Left colon (tissue), 2 donors: ENCODE measurements around the gene POLR1F. TPM values are rescaled to one million over a fixed set of nuclear protein-coding genes. Genes with fewer than 3 reads are reported as not detected.

ENCODE experiments used
- ATAC-seq: fragments of 200-7000 bp; cut with Tn5 transposase; one replicate; pipeline ENCODE4 v1.9.1; 2020; ENCODE audit warnings: mild to moderate bottlenecking, moderate library complexity
- DNase-seq, 2 donors: peaks; one replicate each; pipeline ENCODE4 v3.0.0-alpha.2; 2020
- intact Hi-C, 2 donors: fragments of 100-400 bp; cut with DNase I in 1 of 2; cut with micrococcal nuclease in 1 of 2; formaldehyde crosslinking; loops; one replicate each; pipeline versions ENCODE4 v1.11.2 to v1.14.0; 2022; cut with DNase I, micrococcal nuclease
- long read RNA-seq: library from polyadenylated mRNA; unstranded; transcript quantifications from one replicate; pipeline ENCODE4 v2.0.0, GENCODE V29; 2021
- total RNA-seq, 2 donors: library from RNA; stranded (reverse); fragmentation: NEBNext Ultra II Directional; extraction: Animal tissue kit (Norgen Biotek cat#: 25700); gene quantifications; one replicate each; pipeline ENCODE4 v1.2.1, GENCODE V29; 2021
- donor health status: DM: no; HTN: no; CAD: no.
- donor health status: DM: yes; HTN: yes; CAD: no.

Gene POLR1F, protein sequence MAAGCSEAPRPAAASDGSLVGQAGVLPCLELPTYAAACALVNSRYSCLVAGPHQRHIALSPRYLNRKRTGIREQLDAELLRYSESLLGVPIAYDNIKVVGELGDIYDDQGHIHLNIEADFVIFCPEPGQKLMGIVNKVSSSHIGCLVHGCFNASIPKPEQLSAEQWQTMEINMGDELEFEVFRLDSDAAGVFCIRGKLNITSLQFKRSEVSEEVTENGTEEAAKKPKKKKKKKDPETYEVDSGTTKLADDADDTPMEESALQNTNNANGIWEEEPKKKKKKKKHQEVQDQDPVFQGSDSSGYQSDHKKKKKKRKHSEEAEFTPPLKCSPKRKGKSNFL
- total RNA-seq = 10 to 100 TPM in 1 of 2 donors, 1 to 10 TPM in 1; 7.5 to 11.3 TPM
- long read RNA-seq, transcript TWISTNB-201 (4 exons, 3,942 nt) = major isoform, 9 of 11 reads
- long read RNA-seq, partial matches to known transcripts = 0 of 11 reads
- long read RNA-seq, other reads (novel, unspliced or antisense) = 2 of 11 reads

DNA sequence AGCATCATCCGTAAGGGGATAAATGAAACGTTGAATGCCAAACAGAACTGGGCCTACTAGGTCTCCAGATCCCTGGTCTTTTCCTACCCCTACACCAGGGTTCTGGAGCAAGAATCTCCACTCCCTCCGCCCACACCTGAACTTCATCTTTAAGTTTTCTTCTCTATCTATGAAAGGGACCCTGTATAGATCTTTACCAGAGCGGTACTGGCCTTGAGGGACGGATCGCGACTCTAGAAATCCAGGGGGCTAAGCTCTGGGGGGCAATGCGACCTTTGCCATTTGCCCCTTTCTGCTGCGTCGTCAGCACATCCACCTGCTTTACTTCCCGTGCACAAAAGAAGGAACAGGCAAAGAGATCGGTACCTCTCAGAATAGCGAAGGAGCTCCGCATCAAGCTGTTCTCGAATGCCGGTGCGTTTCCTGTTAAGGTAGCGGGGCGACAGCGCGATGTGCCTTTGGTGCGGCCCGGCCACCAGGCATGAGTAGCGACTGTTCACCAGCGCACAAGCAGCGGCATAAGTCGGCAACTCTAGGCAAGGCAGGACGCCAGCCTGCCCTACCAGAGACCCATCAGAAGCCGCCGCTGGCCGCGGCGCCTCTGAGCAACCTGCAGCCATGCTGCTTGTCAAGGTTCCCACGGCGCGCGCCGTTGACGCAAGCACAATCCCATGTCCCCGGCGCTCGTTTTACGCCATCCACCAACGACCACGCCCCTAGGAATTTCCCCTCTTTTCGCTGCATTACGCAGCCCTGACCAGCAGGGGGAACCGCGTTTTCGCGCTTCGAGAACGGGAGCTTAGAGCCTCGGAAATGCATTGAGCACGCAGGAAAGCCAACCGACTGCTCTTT is at the start of gene POLR1F:
POLR1F (minus strand) TSS at position 641 of the 852 bp plus-strand sequence; CDS start at position 620, 21 bp downstream.
- peak; percentile 100 for ATAC-seq
- DNase-seq = peak; percentile 90 to 97
- intact Hi-C loops = no loop called here

DNA sequence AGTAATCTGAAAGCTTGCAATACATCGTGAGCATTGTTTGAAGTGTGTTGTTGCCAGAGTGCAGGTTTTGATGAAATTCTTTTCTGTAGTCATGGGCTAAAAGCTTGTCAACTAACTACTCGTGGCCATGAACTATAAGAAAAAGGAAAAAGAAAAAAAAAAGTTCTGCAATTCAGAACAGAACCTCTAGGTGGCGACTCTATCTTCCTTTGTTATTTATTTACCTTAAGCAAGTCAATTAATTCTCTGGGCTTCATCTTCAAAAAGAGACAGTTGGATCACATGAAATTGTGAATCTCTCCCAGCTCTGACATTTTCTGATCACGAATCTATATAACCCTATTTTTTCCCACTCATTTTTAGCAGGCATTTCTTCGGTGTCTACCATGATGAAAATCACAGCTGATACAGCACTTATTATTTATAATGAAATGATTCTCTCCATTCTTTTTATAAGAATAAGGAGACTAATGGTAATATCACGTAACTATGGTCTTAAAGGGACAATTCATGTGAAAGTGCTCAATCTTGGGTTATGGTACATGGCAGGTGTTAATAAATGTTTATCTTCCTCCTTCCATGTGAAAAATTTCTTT is 45.8 kb upstream of the POLR1F start:
- intact Hi-C loops = loop anchor here in 1 of 2 donors (10.0 kb wide), 1 partner anchor 840 kb away; no protein-coding TSS in a partner anchor
- DNase-seq = no peak
- ATAC-seq = no peak

DNA sequence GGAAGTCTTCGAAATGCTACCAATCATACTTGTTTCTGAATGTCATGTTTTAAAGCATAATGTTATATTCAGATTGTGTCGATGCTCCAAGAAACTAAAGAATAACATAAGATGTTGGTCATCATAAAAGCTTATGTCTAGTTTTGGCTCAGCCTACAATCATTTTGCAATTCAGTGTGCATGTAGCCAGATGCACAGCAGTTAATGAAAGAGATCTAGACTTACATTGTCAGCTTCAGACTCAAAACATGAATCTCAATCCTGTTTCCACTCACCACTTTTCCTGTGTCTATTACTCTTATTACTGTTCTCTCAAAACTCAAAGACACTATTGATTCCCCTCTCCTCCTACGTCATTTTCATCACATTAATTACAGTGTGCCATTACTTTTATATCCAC is 43.2 kb upstream of the POLR1F start:
- DNase-seq (no peak), ATAC-seq (no peak)
- intact Hi-C loops = loop anchor here in 1 of 2 donors (10.0 kb wide), 1 partner anchor 843 kb away; no protein-coding TSS in a partner anchor

DNA sequence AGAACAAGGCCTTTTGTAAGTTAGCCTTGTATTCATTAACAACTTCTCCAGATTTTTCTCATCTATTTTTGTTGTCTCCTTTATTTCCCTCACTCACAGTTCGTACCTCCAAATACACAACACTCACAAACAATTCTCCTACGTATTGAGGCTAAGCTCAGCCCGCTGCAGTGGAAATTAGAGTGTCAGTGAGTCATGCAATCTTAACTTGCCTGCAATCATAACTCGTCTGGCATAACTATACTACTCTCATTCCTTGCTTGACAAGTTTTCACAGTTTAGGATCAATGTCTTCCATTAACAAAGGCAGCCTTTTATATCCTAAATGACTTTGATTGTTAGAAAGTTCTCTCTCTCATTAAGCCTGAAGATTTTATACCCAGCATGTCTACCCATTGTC is 40.8 kb upstream of the POLR1F start:
- DNase-seq (no peak), ATAC-seq (no peak)
- intact Hi-C loops = loop anchor here (10.0 kb wide), 1 partner anchor 845 kb away; no protein-coding TSS in a partner anchor

DNA sequence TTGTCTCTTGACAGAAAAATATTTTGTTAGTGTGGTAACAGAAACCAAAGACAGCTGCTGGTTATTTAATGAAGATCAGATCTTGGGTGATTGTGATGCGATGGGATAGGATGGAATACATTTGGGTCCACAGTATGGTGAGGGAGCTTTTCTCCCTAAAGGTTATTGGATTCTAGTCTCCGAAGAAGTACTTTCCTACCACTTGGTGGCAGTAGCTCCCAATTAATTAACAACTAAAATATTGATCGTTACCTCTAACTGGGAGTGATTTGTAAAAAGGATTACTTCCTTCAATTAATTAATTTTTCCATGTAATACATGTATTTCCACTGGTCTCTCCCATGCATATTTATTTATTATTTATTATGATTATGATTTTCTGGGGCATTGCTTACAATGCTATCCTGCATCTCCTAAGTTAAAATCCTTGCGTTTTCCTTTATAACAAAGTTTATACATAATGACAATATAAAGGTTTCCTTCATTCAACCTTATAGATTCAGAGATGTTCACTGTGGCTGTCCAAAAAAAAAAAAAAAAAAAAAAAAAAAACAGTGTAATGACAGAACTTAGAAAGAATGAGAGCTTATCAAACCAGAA is 39.0 kb upstream of the POLR1F start:
- intact Hi-C loops = loop anchor here in 1 of 2 donors (10.0 kb wide), 1 partner anchor 847 kb away; no protein-coding TSS in a partner anchor
- DNase-seq = no peak
- ATAC-seq = no peak

DNA sequence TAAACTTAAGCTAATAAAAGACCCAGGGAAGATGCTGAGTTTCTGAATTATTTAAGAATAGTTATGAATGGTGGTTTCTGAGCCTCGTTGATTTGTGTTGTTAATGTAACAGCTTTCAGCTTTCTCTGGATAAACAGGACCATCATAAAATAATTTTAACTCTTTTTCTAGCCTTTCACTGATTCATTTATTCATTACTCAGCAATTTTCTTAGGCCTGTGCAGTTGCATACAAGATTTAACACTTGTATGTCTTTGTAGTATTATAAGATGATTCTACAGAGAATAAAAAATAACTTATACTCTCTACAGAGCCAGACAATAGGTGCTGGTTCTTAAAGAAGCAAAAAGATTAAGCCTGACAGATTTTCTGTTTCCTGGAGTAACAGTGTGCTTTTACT is 35.2 kb upstream of the POLR1F start:
- ATAC-seq (no peak), DNase-seq (no peak)
- intact Hi-C loops = loop anchor here in 1 of 2 donors (10.0 kb wide), 1 partner anchor 851 kb away; no protein-coding TSS in a partner anchor

DNA sequence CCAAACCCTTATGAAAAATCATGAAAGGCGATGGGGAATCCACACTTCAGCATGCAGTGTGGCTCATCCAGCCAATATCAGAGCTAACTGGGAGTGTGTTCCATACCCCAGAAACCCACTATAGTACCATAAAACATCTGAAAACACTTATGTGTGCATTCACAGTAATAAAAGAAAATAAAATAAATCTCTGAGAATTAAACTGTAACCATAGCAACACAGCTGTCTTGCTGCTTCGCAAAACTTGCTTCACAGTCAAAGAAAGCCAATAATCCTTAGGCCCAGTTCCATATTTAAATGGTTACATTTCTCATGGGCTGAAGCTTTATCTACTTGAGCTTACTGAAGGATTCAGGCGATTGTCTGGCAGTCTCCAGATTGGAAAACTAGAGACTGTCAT is 19.9 kb upstream of the POLR1F start:
- DNase-seq (no peak), ATAC-seq (no peak)
- intact Hi-C loops = no loop called here

DNA sequence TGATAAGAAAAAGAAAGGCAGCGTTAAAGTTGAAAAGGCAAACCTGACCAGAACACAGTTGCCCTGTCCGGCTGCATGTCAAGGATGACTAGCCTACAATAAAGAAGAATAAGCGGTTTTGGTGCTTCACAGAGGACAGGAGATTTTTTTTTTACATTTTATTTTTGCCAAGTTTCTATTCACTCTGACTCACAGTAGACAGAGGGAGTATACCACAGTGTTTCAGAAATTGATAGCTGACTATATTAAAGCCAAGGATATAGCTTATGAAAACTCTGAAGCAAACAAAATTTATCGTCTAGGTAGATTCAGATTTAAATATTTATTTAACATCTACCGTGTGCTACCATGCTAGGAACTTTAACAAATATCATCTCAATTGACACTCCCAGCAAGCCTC is 16.9 kb upstream of the POLR1F start:
- DNase-seq (no peak), ATAC-seq (no peak)
- intact Hi-C loops = no loop called here

DNA sequence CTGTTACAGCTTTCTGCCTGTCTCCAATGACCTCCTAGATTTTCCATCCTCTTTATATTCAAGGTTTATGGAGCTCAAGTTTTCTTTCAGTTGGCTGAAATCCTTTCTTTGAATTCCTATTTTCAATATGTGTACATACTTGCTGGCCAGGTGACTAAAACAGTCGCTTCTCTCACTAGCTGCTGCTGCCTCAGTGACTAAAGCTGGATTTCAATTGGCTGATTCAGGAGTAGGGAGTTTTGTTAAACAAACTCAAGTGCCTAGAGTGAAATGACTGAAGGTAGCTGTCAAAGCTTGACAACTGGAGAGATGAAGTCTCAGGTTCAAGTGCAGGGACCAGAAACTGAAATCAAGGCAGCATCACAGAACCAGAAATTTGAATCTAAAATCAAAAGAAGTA is 6.7 kb upstream of the POLR1F start:
- no peak for ATAC-seq
- intact Hi-C loops = loop anchor here in 1 of 2 donors (10.0 kb wide), 1 partner anchor 879 kb away; no protein-coding TSS in a partner anchor
- DNase-seq = no peak

DNA sequence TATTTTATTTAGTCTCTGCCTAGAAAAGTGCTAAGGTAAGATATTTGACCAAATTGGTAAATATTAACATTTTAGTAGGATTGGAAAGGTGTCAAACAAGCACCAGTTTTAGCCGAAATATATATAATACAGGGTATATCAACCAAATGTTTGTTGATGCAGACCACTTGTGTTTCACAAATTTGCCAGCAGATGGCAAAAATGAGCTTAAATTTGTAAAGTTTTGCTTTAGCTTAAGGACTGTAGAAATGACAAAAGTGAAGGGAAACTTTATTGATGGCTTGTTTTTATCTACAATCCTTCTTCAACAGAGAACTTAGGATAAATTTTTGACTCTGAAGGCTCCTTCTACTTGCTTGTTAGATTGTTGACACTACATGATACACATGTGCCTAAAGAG is 4.8 kb upstream of the POLR1F start:
- DNase-seq (peak in 1 of 2 donors; percentile 21), ATAC-seq (no peak)
- intact Hi-C loops = loop anchor here in 1 of 2 donors (10.0 kb wide), 1 partner anchor 881 kb away; no protein-coding TSS in a partner anchor

DNA sequence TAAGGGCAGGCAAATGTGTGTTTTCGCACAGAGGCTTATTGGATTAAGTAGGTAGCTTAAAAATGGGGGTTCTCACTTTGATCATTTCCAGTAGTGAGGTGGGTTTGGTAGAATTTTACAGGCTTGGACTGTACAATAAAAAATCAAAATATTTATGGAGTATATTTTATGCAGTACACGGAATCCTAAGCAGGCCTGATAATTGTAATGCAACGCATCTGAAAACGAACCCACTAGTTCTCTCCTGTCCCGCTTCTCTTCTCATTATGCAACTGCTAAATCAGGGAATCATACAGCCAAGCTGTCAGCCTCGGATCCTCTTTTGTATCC is 377 bp upstream of the POLR1F start:
- DNase-seq (no peak), ATAC-seq (no peak)
- intact Hi-C loops = no loop called here

DNA sequence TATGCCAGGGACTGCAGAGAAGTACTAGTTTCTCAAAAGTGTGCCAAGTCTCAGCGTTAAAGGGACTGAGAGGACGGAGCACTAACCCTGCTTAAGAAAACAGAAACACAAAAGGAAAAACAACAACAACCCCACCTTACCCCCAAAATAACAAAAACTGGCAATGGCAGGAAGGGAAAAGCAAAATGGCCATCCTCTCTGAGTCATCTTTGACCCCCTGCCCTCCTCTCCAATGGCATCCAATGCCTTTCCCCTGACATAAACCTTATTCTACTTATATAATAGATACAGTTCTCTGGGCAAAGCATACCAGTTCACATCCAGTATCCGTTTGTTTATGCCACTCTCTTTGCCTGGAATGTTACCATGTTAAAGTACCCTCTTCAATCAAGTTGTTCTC is 1.6 kb downstream of the POLR1F start:
- intact Hi-C loops = no loop called here
- no peak for DNase-seq

DNA sequence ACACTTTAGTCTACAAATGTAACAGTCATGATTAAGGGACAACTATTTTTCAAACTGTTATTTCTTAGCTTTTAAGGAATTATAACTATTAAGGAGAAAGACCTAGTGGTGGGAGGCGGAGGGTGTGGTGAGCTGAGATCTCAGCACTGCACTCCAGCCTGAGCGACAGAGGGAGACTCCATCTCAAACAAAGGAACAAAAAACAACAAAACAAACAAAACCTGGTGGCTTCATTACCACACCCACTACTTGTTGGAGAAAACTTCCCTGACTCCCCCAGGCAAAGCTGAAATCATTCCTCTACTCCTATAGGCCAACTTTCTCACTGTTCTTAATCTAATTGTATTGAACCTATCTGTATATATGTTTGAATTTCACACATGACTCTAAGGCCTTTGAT is 3.2 kb downstream of the POLR1F start:
- ATAC-seq (no peak), DNase-seq (no peak)
- intact Hi-C loops = no loop called here

More for the DNA sequence above, 1.6 kb downstream of the POLR1F start:
- no peak for ATAC-seq

DNA sequence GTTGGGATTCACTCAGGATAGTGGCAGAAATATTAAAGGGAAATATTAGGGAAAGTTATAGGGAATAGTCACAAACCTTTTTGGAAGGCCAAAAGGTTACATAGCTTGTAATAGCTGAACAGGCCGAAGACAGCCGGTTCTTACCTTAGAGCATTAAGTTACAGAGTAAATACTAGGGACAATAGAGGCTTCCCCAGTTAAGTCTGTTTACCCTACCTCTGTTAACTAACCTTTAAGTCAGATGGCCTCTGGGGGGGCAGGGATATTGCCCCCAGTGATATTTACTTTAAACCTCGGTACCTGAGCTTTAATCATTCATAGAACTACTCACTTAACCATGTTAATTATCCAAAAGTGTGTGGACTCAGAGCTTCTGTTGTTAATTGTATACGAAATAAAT is 7.4 kb downstream of the POLR1F start:
- ATAC-seq (no peak), DNase-seq (no peak)
- intact Hi-C loops = no loop called here

DNA sequence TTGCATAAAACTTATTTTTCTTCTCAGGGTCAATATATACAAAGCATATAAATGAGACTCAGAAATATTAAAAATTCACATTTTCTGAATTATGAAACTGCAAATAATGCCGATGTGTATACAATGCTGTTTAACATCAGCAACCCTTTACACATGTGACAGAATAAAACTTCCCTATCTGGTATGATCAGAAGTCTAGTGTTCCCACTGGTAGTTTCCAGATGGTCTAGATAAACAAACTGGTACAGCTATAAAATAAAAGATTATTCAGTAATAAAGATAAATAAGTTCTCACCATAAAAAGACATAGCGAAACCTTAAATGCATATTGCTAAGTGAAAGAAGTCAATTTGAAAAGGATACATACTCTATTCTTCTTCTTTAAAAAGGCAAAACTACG is 7.9 kb downstream of the POLR1F start:
- intact Hi-C loops = no loop called here
- ATAC-seq (no peak), DNase-seq (no peak)

DNA sequence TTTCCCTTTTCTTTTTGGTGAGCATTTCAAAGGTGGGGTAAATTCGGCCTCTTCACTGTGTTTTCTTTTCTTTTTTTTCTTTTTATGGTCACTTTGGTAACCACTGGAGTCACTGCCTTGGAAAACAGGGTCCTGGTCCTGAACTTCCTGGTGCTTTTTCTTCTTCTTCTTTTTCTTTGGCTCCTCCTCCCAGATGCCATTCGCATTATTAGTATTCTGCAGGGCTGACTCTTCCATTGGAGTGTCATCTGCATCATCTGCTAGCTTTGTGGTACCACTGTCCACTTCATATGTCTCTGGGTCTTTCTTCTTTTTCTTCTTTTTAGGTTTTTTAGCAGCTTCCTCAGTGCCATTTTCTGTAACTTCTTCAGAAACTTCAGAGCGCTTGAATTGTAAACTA is 10.5 kb downstream of the POLR1F start:
- intact Hi-C loops = no loop called here
- ATAC-seq (no peak), DNase-seq (no peak)

DNA sequence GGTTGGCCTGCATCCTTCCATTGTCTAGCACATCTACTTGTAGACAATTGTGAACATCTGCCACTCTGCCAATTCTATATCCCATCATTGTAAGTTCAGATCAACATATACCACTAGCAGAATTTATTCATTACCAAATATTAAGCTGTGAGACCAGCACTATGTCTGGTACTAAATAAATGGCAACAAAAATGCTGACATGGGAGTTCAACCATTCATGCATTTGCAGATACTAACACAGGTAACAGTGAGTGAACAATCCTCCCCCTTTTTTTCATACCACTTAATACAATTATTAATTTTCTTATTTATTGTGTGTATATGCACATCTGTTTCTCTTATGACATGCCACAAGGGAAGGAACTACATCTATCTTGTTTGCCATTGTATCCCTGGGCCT is 11.9 kb downstream of the POLR1F start:
- ATAC-seq (no peak), DNase-seq (no peak)
- intact Hi-C loops = no loop called here

DNA sequence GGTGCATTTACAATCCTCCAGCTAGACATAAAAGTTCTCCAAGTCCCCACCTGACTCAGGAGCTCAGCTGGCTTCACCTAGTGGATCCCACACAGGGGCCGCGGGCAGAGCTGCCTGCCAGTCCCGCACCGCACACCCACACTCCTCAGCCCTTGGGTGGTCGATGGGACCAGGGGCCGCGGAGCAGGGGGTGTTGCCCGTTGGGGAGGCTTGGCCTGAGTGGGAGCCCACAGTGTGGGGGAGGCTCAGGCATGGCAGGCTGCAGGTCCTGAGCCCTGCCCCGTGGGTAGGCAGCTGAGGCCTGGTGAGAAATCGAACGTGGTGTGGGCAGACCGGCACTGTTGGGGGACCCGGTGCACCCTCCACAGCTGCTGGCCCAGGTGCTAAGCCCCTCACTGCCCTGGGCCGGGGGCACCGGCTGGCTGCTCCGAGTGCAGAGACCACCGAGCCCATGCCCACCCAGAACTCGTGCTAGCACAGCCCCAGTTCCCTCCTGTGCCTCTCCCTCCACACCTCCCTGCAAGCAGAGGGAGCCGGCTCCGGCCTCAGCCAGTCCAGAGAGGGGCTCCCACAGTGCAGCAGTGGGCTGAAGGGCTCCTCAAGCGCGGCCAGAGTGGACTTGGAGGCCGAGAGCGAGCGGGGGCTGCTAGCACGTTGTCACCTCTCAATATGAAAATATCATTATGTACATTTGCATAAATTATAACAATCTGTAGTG is 16.6 kb downstream of the POLR1F start:
- intact Hi-C loops = no loop called here
- no peak for ATAC-seq
- DNase-seq = no peak
